ENCODE results near the gene SORCS3. TPM values are rescaled to one million over a fixed set of nuclear protein-coding genes. Genes with fewer than 3 reads are reported as not detected.

The SORCS3 gene
- total RNA-seq, 1 donor from 2014 or later: not detected

DNA sequence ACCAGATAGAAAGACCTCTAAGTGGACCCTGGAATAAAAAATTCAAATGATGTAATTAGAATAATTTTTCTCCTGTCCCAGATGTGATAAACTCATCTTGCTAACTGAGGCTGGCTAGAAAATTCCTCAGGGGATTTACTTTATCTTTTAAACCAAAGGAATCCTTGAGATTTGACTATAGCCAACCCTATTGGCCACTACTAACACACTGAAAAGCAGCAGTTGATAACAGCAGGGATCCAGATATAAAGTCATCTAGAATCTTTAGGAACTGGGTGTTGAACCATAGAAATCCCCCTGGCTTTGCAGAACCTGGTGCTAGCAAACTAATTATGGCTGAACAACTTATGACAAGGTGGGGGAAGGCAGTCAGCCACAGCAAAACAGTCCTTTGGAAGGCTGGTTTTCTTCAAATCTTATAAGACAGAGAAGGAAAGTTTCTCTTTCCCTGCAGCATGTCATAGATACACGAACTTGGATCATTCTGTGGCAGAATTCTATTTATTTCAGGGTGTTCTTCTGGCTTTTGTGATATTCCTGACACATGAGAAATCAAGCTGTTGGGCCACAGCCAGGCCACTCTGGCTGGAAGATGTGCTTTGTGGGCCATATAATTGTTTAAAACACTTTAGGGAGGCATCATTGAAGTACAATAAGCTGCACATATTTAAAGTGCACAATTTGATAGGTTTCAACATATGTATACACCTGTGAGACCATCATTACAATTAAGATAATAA, 643.6 kb downstream of the SORCS3 start:
- H3K4me3 ChIP-seq: no peak overlapping the region
- no peaks in the 10 kb centered on the region for H3K27me3 ChIP-seq (ENCODE audit: low read depth)
- intact Hi-C loops (cut with DNase I): no loop called here
- DNase-seq (no peak), ATAC-seq (no peak)
- no peaks in the 10 kb centered on the region for H3K4me1 ChIP-seq
- TF ChIP-seq, protein P1, sequence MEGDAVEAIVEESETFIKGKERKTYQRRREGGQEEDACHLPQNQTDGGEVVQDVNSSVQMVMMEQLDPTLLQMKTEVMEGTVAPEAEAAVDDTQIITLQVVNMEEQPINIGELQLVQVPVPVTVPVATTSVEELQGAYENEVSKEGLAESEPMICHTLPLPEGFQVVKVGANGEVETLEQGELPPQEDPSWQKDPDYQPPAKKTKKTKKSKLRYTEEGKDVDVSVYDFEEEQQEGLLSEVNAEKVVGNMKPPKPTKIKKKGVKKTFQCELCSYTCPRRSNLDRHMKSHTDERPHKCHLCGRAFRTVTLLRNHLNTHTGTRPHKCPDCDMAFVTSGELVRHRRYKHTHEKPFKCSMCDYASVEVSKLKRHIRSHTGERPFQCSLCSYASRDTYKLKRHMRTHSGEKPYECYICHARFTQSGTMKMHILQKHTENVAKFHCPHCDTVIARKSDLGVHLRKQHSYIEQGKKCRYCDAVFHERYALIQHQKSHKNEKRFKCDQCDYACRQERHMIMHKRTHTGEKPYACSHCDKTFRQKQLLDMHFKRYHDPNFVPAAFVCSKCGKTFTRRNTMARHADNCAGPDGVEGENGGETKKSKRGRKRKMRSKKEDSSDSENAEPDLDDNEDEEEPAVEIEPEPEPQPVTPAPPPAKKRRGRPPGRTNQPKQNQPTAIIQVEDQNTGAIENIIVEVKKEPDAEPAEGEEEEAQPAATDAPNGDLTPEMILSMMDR (IDR thresholded peaks at IDR 0.05): no peak
- no peaks in the 10 kb centered on the region for H3K9me3 ChIP-seq
- no peaks in the 10 kb centered on the region for H3K36me3 ChIP-seq
- H3K27ac ChIP-seq: no peak overlapping the region

DNA sequence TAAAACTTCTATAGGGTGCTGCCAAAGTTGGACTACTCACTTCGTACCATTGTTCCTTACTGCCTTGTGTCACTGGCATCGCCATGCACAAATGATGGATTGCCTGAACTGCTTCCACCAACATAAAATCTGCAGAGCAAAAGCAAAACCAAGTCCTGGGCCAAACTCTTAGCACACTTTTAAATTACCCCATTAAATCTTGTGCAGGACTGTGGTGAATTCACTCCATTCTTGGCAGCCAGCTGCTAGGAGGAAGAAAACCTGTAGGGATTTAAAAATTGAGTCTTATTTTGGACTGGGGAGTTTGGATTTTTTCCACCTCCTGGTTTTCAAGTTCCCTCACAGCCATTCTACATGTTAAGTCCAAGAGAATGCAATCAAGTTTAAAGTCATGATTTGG, 646.9 kb downstream of the SORCS3 start:
- TF ChIP-seq, protein P1 (IDR thresholded peaks at IDR 0.05): no peak
- no peak for ATAC-seq

DNA sequence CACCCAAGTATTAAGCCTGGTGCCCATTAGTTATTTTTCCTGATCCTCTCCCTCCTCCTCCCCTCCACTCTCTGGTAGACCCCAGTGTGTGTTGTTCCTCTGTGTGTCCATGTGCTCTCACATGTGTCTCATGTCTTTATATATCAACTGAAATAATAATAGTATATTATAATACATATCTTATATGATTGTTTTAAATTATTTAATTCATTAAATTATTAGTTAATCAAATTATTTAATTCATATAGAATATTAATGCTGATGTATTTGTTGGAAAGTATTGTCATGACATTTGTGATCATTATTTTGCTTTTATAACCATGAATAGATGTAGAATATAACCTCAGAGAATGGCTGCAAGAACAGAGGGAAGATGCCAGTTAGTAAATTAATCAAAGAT, 647.5 kb downstream of the SORCS3 start:
- Histone ChIP-seq H3K27ac (no peak overlapping the region), H3K4me3 (no peak overlapping the region), H3K4me1 (no peaks in the 10 kb centered on the region), H3K36me3 (no peaks in the 10 kb centered on the region), H3K27me3 (ENCODE audit: low read depth) (no peaks in the 10 kb centered on the region), H3K9me3 (no peaks in the 10 kb centered on the region)
- TF ChIP-seq, protein P1 (IDR thresholded peaks at IDR 0.05): no peak
- DNase-seq (no peak), ATAC-seq (no peak)
- intact Hi-C loops (cut with DNase I): no loop called here

More for the DNA sequence above, 646.9 kb downstream of the SORCS3 start:
- no peaks in the 10 kb centered on the region for H3K4me1 ChIP-seq
- intact Hi-C loops (cut with DNase I): no loop called here
- no peak overlapping the region for H3K27ac ChIP-seq
- H3K4me3 ChIP-seq: no peak overlapping the region
- DNase-seq: no peak
- no peaks in the 10 kb centered on the region for H3K36me3 ChIP-seq
- no peaks in the 10 kb centered on the region for H3K27me3 ChIP-seq (ENCODE audit: low read depth)
- H3K9me3 ChIP-seq: no peaks in the 10 kb centered on the region

DNA sequence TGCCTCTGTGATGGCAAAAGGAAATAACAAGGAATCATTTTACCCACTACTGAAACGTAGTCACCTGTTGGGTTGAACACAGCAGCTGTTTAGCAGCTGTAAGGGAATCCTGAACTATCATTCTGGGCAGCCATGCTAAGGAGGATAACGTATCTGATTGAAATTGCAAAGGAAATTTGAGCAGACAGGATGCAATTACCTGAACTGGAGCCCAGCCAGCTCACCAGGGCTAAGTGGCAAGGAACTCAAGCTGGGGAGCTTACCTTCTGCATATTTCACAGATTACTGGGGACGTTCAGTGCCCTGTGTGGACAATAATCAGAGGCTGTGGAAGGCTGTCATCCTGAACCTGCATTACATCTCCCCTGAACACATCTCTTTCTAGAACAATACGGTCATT, 650.5 kb downstream of the SORCS3 start:
- H3K4me3 ChIP-seq: no peak overlapping the region
- no peaks in the 10 kb centered on the region for H3K4me1 ChIP-seq
- TF ChIP-seq, protein P1 (IDR thresholded peaks at IDR 0.05): no peak
- H3K27ac ChIP-seq: no peak overlapping the region
- H3K36me3 ChIP-seq: no peaks in the 10 kb centered on the region
- no peaks in the 10 kb centered on the region for H3K9me3 ChIP-seq
- no peaks in the 10 kb centered on the region for H3K27me3 ChIP-seq (ENCODE audit: low read depth)
- DNase-seq (no peak), ATAC-seq (no peak)
- intact Hi-C loops (cut with DNase I): no loop called here

DNA sequence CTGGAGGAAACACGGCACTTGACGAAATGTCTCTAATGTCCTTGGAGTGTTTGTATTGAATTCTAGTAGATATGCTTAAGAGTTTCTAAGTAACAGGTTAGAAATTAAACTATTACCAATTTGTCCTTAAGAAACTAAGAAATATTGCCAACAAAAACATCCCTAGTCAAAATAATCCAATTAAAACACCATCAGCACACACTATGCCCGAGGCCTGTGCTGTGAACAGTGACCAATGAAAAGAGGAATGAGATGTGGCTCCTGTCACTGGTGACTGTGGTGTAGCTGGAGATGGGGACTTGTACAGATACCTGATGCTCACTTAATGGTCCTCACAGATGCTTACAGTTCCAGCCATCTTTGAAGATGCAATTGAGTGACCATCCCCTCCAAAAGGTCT, 651.1 kb downstream of the SORCS3 start:
- H3K27ac ChIP-seq: no peak overlapping the region
- H3K9me3 ChIP-seq: no peaks in the 10 kb centered on the region
- ATAC-seq (no peak), DNase-seq (no peak)
- H3K4me3 ChIP-seq: no peak overlapping the region
- TF ChIP-seq, protein P1 (IDR thresholded peaks at IDR 0.05): no peak
- H3K36me3 ChIP-seq: no peaks in the 10 kb centered on the region
- intact Hi-C loops (cut with DNase I): no loop called here
- no peaks in the 10 kb centered on the region for H3K4me1 ChIP-seq
- H3K27me3 ChIP-seq (ENCODE audit: low read depth): no peaks in the 10 kb centered on the region

Measured in lower lobe of right lung (tissue), 2 donors.